ENCODE data around the gene NRXN3.

GRCh38 chr14:79668951-79669350 is 1498.8 kb downstream of the NRXN3 start:
- no peak for TF ChIP-seq CTCF (conservative IDR thresholded peaks at IDR 0.05; ENCODE audit: low read length)
- no peak for TF ChIP-seq EZH2phosphoT487 (IDR thresholded peaks at IDR 0.05; ENCODE audit: borderline replicate concordance, low read depth, low read length)
